Spinal cord (tissue), 10 donors: ENCODE measurements around the gene CFAP46. TPM values are rescaled to one million over a fixed set of nuclear protein-coding genes. Genes with fewer than 3 reads are reported as not detected.
A peak's percentile ranks its signal among the peaks of the same experiment; 100 is the strongest.

Experiments
- DNase-seq, 6 donors: peaks; one replicate each; pipeline versions ENCODE4 v3.0.0 to v3.0.0-alpha.2; 2013 to 2015; ENCODE audit warnings: low spot score in 6 of 6, low read depth in 4 of 6
- H3K27ac ChIP-seq: one replicate; pipeline ENCODE4 v1.5.1; 2013; ENCODE audit warnings: low read depth, low read length, control low read depth
- H3K27me3 ChIP-seq: one replicate; pipeline ENCODE4 v1.6.1; 2013; ENCODE audit warnings: low read length; ENCODE audit not compliant: control insufficient read depth, insufficient read depth
- H3K36me3 ChIP-seq: one replicate; pipeline ENCODE4 v1.6.1; 2013; ENCODE audit warnings: low read length; ENCODE audit not compliant: control insufficient read depth, insufficient read depth
- H3K4me1 ChIP-seq: one replicate; pipeline ENCODE4 v1.6.1; 2013; ENCODE audit warnings: low read length; ENCODE audit not compliant: control insufficient read depth, insufficient read depth
- H3K4me3 ChIP-seq: one replicate; pipeline ENCODE4 v1.5.1; 2013; ENCODE audit warnings: low read depth, low read length, control low read depth
- H3K9me3 ChIP-seq: one replicate; pipeline ENCODE4 v1.6.1; 2013; ENCODE audit warnings: low read length; ENCODE audit not compliant: control insufficient read depth, insufficient read depth
- WGBS: methylation state at CpG from one replicate; pipeline ENCODE4 v1.1.5; 2013; ENCODE audit warnings: missing lambda C conversion rate; ENCODE audit not compliant: insufficient coverage; 5-methylcytosine and 5-hydroxymethylcytosine counted together
- polyA plus RNA-seq, 2 donors: library from polyadenylated mRNA; unstranded; fragments of 120-200 nt; gene quantifications; one replicate each; pipeline ENCODE4 v1.2.1, GENCODE V29; 2013; ENCODE audit not compliant: insufficient read length in 2 of 2
- total RNA-seq, 2 donors: library from RNA; depleted of rRNA in 1 of 2; stranded (reverse); fragments of 120-200 nt in 1 of 2; fragments of >200 nt in 1 of 2; gene quantifications; one replicate each; pipeline versions ENCODE4 v1.2.3 to v1.2.4, GENCODE V29; 2013 to 2014
- donor health status: healthy.

The CFAP46 gene
- total and polyA plus RNA-seq, 4 donors: 5.3 to 14.3 (median 13.2) TPM

DNA sequence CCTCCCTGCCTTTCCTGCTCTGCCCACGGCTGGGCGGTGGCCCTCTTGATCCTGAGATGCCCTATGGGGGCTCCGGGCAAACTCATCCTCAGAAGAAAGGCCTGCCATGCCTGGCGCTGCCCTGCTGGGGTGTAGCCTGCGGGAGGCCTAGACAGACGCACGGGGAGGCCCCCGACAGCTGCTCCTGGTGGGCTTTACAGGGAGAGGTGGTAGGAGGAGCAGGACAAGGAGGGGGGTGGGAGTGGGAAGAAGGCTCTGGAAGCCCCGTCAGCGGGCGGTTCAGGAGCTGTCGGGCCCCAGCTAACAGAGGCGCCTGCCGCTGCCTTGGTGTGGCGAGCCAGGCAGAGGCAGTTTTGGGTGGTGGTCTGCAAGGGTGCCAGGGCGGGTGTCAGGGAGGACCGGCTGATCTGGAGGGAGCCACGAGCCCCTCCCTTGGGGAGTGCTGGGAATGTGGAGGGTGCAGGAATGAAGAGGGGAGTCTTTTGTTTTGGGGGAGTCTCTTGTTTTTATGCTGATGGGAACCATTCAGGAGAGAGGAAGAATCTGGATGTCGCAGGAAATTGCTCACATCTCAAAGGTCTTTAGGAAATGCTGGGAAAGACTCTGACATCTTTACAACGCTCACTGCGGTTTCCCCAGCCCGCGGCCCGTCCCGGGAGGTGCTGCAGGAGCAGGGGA, 63.5 kb downstream of the CFAP46 start:
- peak in 1 of 6 donors; percentile 7 for DNase-seq
- peaks cover 43% of the 10 kb centered on the region for H3K36me3 ChIP-seq
- H3K27ac ChIP-seq: no peak overlapping the region
- 52% methylated on average over 25 of the region's 25 CpGs for WGBS
- peaks cover 10% of the 10 kb centered on the region for H3K27me3 ChIP-seq
- peaks cover 6% of the 10 kb centered on the region for H3K4me1 ChIP-seq
- peaks cover 1% of the 10 kb centered on the region for H3K9me3 ChIP-seq
- no peak overlapping the region for H3K4me3 ChIP-seq

DNA sequence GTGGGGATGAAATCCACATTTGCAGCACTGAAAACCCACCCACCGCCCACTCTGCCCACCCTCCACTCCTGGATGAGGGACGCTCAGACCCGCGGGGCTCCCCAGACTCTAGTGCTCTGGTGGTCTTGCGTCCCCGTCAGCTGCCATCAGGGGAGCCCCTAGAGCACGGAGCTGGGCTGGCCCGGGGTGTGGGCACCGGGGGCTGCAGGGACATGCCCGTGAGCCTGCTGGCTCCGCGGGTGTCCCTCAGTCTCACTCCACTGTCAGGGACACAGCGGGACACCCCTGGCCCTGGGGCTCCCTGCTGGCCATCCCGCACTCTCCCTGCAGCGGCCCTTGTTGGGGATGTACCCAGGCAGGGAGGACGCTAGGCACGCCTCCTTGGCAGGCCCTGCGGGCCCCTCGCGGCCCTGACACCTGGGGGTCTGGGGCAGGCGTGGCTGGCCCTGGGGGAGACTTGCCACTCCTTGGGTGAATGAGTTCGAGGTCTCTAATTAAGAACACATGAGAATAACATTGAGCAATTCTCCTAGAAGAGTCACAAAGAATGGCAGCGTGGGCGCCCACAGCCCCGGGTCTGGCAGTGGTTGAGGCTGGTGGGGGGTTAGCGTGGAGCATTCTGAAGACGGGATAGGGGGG, 64.2 kb downstream of the CFAP46 start:
- DNase-seq: no peak
- WGBS: 76% methylated on average over 22 of the region's 27 CpGs
- Histone ChIP-seq H3K27ac (no peak overlapping the region), H3K4me1 (peaks cover 6% of the 10 kb centered on the region), H3K27me3 (peaks cover 10% of the 10 kb centered on the region), H3K9me3 (peaks cover 1% of the 10 kb centered on the region), H3K4me3 (no peak overlapping the region), H3K36me3 (peaks cover 46% of the 10 kb centered on the region)

DNA sequence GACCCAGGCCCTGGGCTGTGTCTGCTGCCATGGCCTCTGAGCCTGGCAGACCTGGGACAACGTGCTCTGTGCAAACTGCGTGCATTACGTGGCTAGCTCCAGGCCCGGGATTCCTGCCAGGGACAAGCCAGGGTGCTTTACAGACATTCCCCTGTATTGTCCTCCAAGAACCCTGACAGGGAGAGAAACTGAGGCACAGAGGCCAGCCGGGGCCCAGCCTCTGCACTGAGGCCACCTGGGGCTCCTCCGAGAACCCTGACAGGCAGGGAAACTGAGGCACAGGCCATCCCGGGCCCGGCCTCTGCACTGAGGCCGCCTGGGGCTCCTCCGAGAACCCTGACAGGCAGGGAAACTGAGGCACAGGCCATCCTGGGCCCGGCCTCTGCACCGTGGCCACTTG, 64.9 kb downstream of the CFAP46 start:
- peaks cover 10% of the 10 kb centered on the region for H3K27me3 ChIP-seq
- 91% methylated on average over 12 of the region's 12 CpGs for WGBS
- no peak overlapping the region for H3K27ac ChIP-seq
- no peak overlapping the region for H3K4me3 ChIP-seq
- peaks cover 6% of the 10 kb centered on the region for H3K4me1 ChIP-seq
- DNase-seq: no peak
- peaks cover 1% of the 10 kb centered on the region for H3K9me3 ChIP-seq
- H3K36me3 ChIP-seq: peaks cover 50% of the 10 kb centered on the region

DNA sequence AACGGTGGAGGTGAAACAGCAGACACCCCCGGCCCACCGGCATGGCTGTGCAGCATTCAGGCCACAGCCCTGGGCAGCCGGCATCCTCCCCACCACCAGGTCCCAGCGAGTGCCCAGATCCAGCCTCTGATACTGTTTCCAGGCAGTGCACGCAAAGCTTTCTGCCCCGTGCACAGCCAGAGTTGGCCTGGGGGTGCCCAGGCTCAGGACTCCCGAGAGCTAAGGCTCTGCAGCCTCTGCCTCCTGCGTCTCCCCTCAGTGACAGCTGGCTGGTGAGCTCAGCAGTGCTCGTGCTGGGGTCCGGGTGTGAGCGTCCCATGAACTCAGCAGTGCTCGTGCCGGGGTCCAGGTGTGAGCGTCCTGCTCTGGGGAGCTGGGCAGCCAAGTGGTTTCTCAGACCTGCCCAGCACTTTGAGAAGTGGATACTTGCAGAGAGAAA, 65.4 kb downstream of the CFAP46 start:
- Histone ChIP-seq H3K4me1 (peaks cover 6% of the 10 kb centered on the region), H3K9me3 (peaks cover 1% of the 10 kb centered on the region), H3K27ac (no peak overlapping the region), H3K4me3 (no peak overlapping the region), H3K36me3 (peaks cover 50% of the 10 kb centered on the region), H3K27me3 (peaks cover 10% of the 10 kb centered on the region)
- no peak for DNase-seq
- 83% methylated on average over 12 of the region's 15 CpGs for WGBS

DNA sequence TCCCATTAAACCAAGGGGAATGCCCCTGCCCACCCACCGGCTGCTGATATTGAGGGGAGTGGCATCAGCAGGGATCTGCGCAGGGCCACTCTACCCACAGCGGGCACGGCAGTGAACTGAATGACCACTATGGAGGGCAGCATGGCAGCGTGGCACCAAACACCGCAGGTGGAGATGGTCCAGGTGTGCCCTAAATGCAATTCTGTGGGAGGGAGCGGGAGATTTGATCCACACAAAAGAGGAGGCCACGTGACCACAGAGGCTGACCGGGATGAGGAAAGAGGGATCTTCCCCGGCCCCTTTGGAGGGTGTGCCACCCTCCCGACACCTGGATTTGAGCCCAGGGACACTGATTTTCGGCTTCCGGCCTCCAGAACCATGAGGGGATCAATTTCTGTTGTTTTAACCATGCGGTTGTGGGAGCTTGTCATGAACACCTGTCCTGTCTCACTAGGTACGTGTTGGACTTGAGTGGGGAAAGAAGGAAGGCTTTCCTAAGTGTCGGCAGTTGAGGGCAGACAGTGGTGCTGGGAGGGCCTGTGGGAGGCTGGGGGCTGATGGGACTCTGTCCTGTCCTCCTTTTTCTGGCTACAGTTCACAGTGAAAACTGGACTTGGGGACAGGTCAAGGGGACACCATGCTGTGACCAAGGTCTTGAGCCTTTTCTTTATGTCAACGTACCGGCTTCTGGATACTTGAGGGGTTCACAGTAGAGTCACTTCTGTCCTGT, 66.1 kb downstream of the CFAP46 start:
- H3K4me3 ChIP-seq: no peak overlapping the region
- 93% methylated on average over 18 of the region's 18 CpGs for WGBS
- H3K4me1 ChIP-seq: peaks cover 6% of the 10 kb centered on the region
- H3K27me3 ChIP-seq: peaks cover 10% of the 10 kb centered on the region
- H3K9me3 ChIP-seq: peaks cover 1% of the 10 kb centered on the region
- peaks cover 44% of the 10 kb centered on the region for H3K36me3 ChIP-seq
- no peak overlapping the region for H3K27ac ChIP-seq
- no peak for DNase-seq

DNA sequence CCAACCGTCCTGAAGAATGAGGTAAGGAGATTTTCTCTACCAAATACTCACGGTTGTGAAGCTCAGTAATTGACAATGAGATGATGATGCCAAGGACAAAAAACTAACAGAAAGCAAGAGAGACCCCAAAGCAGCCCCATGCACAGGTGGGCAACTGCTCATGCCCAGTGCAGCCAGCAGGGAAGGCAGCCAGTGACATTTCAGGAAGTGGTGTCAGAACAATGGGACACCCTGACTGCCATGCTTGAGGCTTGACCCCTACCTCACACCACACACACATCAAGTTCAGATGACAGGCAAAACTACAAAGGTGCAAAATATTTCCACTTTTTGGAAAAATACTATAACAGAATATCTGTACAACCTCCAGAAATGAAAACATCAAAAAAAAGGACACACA, 66.9 kb downstream of the CFAP46 start:
- Histone ChIP-seq H3K4me3 (no peak overlapping the region), H3K27me3 (peaks cover 8% of the 10 kb centered on the region), H3K36me3 (peaks cover 38% of the 10 kb centered on the region), H3K4me1 (peaks cover 6% of the 10 kb centered on the region), H3K27ac (no peak overlapping the region), H3K9me3 (peaks cover 1% of the 10 kb centered on the region)
- WGBS: no CpG with 5 or more reads among the region's 2 CpGs
- no peak for DNase-seq

DNA sequence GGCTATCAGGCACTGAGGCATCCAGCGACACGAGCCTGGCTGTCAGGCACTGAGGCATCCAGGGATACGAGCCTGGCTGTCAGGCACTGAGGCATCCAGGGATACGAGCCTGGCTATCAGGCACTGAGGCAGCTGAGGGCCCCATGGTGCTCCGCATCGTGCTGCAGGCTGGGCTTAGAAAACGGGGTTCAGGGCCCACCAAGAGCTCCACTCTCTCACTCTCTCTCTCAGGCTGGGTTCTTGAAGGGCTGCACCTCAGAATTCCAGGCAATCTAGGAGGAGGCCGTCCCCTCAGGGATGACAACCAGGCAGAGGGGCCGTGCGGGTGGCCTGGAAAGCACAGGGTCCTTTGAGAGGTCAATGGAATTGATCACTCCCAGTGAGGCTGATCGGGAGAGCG, 69.0 kb downstream of the CFAP46 start:
- H3K9me3 ChIP-seq: peaks cover 1% of the 10 kb centered on the region
- no peak overlapping the region for H3K27ac ChIP-seq
- DNase-seq: no peak
- 89% methylated on average over 12 of the region's 12 CpGs for WGBS
- peaks cover 24% of the 10 kb centered on the region for H3K36me3 ChIP-seq
- no peaks in the 10 kb centered on the region for H3K4me1 ChIP-seq
- H3K4me3 ChIP-seq: no peak overlapping the region
- H3K27me3 ChIP-seq: no peaks in the 10 kb centered on the region

DNA sequence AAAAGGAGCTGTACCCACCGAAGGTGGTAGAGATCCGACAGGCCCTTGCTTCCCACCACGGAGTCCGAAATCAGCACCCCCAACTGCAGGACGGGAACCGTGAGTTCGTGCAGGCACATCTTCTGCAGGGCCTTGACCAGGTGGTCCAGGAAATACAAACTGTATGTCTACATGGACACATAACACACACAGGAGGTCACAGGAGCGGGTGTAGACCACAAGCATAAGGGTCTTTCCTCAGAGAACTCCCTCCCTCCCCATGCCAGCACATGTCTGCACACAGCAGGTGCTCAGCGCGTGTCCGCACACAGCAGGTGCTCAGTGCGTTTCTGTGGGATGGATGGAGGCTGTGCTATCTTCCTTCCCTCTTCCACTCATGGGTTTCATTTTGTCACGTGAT, 69.7 kb downstream of the CFAP46 start:
- H3K9me3 ChIP-seq: peaks cover 1% of the 10 kb centered on the region
- 94% methylated on average over 5 of the region's 13 CpGs for WGBS
- H3K4me1 ChIP-seq: no peaks in the 10 kb centered on the region
- H3K27me3 ChIP-seq: no peaks in the 10 kb centered on the region
- H3K4me3 ChIP-seq: no peak overlapping the region
- peaks cover 24% of the 10 kb centered on the region for H3K36me3 ChIP-seq
- no peak overlapping the region for H3K27ac ChIP-seq
- DNase-seq: no peak

DNA sequence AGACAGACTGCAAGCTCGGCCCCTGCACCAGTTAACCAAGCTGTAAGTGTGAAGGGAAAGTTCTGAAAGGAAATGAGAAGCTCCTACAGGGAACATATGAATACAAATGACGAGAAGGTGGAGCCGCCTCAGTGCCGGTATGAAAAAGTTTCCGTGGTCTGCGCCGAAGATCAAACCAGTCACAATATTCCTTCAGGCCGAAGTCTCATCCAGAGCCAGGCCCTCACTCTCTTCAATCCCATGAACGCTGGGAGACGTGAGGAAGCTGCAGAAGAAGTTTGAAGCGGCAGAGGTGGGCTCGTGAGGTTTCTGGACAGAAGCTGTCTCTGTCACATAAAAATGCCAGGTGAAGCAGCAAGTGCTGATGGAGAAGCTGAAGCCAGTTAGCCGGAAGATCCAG, 71.9 kb downstream of the CFAP46 start:
- Histone ChIP-seq H3K36me3 (peaks cover 26% of the 10 kb centered on the region), H3K4me3 (no peak overlapping the region), H3K4me1 (no peaks in the 10 kb centered on the region), H3K9me3 (peaks cover 1% of the 10 kb centered on the region), H3K27me3 (no peaks in the 10 kb centered on the region), H3K27ac (no peak overlapping the region)
- DNase-seq: no peak
- WGBS: 95% methylated on average over 13 of the region's 13 CpGs
